SU-DHL-6 (cell line): ENCODE results near the gene GNAQ.

Experiments used
- H2AFZ ChIP-seq: fragments of 200-600 bp; sonication (generic); 2 replicates; pipeline ENCODE4 v1.6.1; 2014; ENCODE audit warnings: low read depth, mild to moderate bottlenecking, moderate library complexity, mixed read lengths, antibody characterized with exemption, low read length; ENCODE audit not compliant: severe bottlenecking
- H3F3A ChIP-seq: fragments of 200-600 bp; shearing (Covaris generic); 2 replicates; pipeline ENCODE4 v1.6.0; 2016; ENCODE audit warnings: antibody characterized with exemption, mild to moderate bottlenecking; ENCODE audit not compliant: insufficient read depth
- H3K27ac ChIP-seq: fragments of 200-600 bp; sonication (generic); 2 replicates; pipeline ENCODE4 v1.5.1; 2016; ENCODE audit warnings: low read depth, mild to moderate bottlenecking, low read length, moderate library complexity, mixed read lengths
- H3K27me3 ChIP-seq: fragments of 200-600 bp; sonication (generic), shearing (Covaris generic); 2 replicates; pipeline ENCODE4 v1.6.0; 2014; ENCODE audit warnings: mild to moderate bottlenecking, low read length
- H3K36me3 ChIP-seq: fragments of 200-600 bp; sonication (generic); 2 replicates; pipeline ENCODE4 v1.6.1; 2014; ENCODE audit warnings: mild to moderate bottlenecking, low read length, mixed read lengths
- H3K4me2 ChIP-seq: fragments of 300-600, 200-600 bp; shearing (Covaris generic), sonication (generic); 2 replicates; pipeline ENCODE4 v1.6.0; 2014; ENCODE audit warnings: low read length, low read depth, mild to moderate bottlenecking; ENCODE audit not compliant: poor library complexity, severe bottlenecking
- H3K4me3 ChIP-seq: fragments of 200-600 bp; sonication (generic); 2 replicates; pipeline ENCODE4 v1.5.1; 2014; ENCODE audit warnings: antibody characterized with exemption, low read length, mild to moderate bottlenecking, mixed read lengths; ENCODE audit not compliant: insufficient read depth, poor library complexity, severe bottlenecking
- H3K79me2 ChIP-seq: fragments of 200-600 bp; sonication (generic); 2 replicates; pipeline ENCODE4 v1.6.1; 2014; ENCODE audit warnings: mild to moderate bottlenecking, low read length, moderate library complexity; ENCODE audit not compliant: insufficient read depth
- H3K9ac ChIP-seq: fragments of 200-600 bp; sonication (generic); 2 replicates; pipeline ENCODE4 v1.7.0; 2014; ENCODE audit warnings: mild to moderate bottlenecking, low read length
- H3K9me2 ChIP-seq: fragments of 200-600 bp; sonication (generic); replicated peaks from 2 replicates; pipeline ENCODE4 v1.6.1; 2014; ENCODE audit warnings: low read length; ENCODE audit not compliant: insufficient read depth
- H3K9me3 ChIP-seq: fragments of 200-600 bp; sonication (generic); 2 replicates; pipeline ENCODE4 v1.6.1; 2014; ENCODE audit warnings: low read length, mixed read lengths; ENCODE audit not compliant: insufficient read depth
- H4K20me1 ChIP-seq: fragments of 200-600 bp; sonication (generic); 2 replicates; pipeline ENCODE4 v1.6.1; 2014; ENCODE audit warnings: low read depth, mild to moderate bottlenecking, antibody characterized with exemption, low read length, moderate library complexity, mixed read lengths
- EZH2phosphoT487 ChIP-seq: fragments of 200-600 bp; sonication (generic), shearing (Covaris generic); conservative IDR thresholded peaks from 2 replicates; pipeline ENCODE4 v1.6.1; 2018; ENCODE audit warnings: mild to moderate bottlenecking, antibody characterized with exemption, low read length, moderate library complexity, mixed read lengths
- TF ChIP-seq, protein P1 (sequence below): fragments of 200-600 bp; sonication (generic); IDR thresholded peaks from one replicate; pipeline ENCODE4 v1.5.1; 2017; ENCODE audit warnings: antibody characterized with exemption, mild to moderate bottlenecking, low read length, moderate library complexity; ENCODE audit not compliant: insufficient read depth, poor library complexity, severe bottlenecking

GNAQ gene

DNA sequence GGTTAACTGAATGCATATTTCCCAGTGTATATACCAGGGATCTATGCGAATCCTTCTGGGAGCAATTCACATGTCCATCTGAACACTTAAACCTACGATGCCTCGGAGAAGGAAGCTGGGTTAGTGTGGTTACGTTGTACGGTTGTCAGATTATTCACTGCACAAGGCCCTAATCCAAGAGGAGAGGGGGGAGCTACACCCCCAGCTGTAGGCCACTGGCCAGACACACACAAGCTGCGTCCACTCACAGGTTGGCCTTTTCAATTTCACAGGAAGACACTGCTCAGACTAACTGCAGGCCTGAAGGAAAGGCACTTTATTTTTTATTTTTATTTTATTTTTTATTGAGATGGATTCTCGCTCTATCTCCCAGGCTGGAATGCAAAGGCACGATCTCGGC is 199.0 kb downstream of the GNAQ start:
- Histone ChIP-seq H3K27me3 (no peaks in the 10 kb centered on the region), H3K36me3 (no peaks in the 10 kb centered on the region), H3K9me2 (no peaks in the 10 kb centered on the region), H3K4me3 (no peak overlapping the region), H2AFZ (no peak overlapping the region), H3K9ac (no peak overlapping the region), H3F3A (no peaks in the 10 kb centered on the region), H3K9me3 (no peaks in the 10 kb centered on the region), H4K20me1 (no peaks in the 10 kb centered on the region), H3K27ac (no peak overlapping the region), H3K79me2 (no peaks in the 10 kb centered on the region), H3K4me2 (no peak overlapping the region)
- no peak for TF ChIP-seq EZH2phosphoT487
- TF ChIP-seq, protein P1, sequence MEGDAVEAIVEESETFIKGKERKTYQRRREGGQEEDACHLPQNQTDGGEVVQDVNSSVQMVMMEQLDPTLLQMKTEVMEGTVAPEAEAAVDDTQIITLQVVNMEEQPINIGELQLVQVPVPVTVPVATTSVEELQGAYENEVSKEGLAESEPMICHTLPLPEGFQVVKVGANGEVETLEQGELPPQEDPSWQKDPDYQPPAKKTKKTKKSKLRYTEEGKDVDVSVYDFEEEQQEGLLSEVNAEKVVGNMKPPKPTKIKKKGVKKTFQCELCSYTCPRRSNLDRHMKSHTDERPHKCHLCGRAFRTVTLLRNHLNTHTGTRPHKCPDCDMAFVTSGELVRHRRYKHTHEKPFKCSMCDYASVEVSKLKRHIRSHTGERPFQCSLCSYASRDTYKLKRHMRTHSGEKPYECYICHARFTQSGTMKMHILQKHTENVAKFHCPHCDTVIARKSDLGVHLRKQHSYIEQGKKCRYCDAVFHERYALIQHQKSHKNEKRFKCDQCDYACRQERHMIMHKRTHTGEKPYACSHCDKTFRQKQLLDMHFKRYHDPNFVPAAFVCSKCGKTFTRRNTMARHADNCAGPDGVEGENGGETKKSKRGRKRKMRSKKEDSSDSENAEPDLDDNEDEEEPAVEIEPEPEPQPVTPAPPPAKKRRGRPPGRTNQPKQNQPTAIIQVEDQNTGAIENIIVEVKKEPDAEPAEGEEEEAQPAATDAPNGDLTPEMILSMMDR: no peak

DNA sequence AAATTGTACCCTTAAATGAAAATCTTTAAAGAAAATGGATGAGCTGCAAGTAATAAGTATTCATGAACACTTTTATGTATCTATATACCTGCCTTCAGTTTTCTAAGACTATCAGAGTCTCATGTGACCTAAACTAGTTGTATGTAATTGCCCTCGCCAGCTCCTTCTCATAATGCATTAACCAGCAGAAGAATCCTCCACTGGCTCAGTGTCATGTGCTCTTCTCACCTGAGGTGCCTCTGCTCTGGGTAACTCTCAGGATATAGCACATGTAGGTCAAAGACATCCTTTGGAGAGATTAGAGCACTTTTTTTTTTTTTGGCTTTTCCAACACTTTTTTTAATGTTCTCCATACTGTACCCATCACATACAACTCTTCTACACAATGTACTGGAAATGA is 199.8 kb downstream of the GNAQ start:
- H3K36me3 ChIP-seq: no peaks in the 10 kb centered on the region
- no peaks in the 10 kb centered on the region for H3K27me3 ChIP-seq
- H2AFZ ChIP-seq: no peak overlapping the region
- no peaks in the 10 kb centered on the region for H3K9me3 ChIP-seq
- H3K9me2 ChIP-seq: no peaks in the 10 kb centered on the region
- H3K27ac ChIP-seq: no peak overlapping the region
- H3F3A ChIP-seq: no peaks in the 10 kb centered on the region
- H3K9ac ChIP-seq: no peak overlapping the region
- H3K4me3 ChIP-seq: no peak overlapping the region
- TF ChIP-seq, protein P1: no peak
- TF ChIP-seq EZH2phosphoT487: no peak
- no peaks in the 10 kb centered on the region for H3K79me2 ChIP-seq
- H4K20me1 ChIP-seq: no peaks in the 10 kb centered on the region
- H3K4me2 ChIP-seq: no peak overlapping the region

- Histone ChIP-seq H3K27me3 (no peaks in the 10 kb centered on the region), H3K4me2 (no peak overlapping the region), H3K36me3 (no peaks in the 10 kb centered on the region), H3K27ac (no peak overlapping the region), H3K79me2 (no peaks in the 10 kb centered on the region), H3K9me3 (no peaks in the 10 kb centered on the region), H3K9me2 (no peaks in the 10 kb centered on the region), H3F3A (no peaks in the 10 kb centered on the region), H3K4me3 (no peak overlapping the region), H4K20me1 (no peaks in the 10 kb centered on the region), H2AFZ (no peak overlapping the region), H3K9ac (no peak overlapping the region)
- TF ChIP-seq EZH2phosphoT487: no peak
- TF ChIP-seq, protein P1: no peak
Observed at GRCh38 chr9:77830618-77831285, 200.9 kb downstream of the GNAQ start.
